ENCODE data around the gene MTERF4.

DNA sequence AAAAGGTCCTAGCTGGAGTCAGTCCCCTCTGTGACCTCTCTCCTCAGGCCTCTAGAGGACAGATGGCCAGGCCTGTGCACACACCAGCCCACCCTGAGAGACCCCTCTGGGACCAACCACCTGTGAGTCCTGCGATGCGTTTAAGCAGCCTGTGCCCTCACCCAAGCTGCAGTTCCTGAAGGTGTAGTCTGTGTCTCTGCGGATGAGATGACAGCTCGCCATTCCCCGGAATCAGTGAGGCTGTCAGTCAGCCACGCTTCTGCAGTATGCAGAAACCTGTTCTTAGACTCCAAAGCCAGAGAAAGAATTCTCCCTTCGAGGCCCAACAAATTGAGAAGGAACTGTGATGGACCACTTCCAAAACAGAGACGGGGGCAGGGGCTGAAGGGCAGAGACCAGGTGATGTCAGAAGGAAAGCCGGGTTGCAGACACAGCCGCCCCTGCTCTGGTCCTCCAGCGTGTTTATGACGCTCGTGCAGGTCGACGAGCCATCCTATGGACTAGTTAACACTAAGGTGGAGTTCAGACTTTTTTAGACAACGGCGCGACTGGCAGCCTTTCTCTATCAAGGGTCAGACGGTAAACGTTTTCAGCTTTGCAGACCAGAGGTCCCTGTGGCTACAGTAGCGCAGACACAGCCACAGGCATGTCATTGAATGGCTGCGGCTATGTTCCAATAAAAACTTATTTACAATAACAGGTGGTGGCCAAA, 10.2 kb downstream of the MTERF4 start:
- TF ChIP-seq, protein P1, sequence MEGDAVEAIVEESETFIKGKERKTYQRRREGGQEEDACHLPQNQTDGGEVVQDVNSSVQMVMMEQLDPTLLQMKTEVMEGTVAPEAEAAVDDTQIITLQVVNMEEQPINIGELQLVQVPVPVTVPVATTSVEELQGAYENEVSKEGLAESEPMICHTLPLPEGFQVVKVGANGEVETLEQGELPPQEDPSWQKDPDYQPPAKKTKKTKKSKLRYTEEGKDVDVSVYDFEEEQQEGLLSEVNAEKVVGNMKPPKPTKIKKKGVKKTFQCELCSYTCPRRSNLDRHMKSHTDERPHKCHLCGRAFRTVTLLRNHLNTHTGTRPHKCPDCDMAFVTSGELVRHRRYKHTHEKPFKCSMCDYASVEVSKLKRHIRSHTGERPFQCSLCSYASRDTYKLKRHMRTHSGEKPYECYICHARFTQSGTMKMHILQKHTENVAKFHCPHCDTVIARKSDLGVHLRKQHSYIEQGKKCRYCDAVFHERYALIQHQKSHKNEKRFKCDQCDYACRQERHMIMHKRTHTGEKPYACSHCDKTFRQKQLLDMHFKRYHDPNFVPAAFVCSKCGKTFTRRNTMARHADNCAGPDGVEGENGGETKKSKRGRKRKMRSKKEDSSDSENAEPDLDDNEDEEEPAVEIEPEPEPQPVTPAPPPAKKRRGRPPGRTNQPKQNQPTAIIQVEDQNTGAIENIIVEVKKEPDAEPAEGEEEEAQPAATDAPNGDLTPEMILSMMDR (IDR thresholded peaks at IDR 0.05; ENCODE audit: poor library complexity, severe bottlenecking): no peak
- TF ChIP-seq, protein P2, sequence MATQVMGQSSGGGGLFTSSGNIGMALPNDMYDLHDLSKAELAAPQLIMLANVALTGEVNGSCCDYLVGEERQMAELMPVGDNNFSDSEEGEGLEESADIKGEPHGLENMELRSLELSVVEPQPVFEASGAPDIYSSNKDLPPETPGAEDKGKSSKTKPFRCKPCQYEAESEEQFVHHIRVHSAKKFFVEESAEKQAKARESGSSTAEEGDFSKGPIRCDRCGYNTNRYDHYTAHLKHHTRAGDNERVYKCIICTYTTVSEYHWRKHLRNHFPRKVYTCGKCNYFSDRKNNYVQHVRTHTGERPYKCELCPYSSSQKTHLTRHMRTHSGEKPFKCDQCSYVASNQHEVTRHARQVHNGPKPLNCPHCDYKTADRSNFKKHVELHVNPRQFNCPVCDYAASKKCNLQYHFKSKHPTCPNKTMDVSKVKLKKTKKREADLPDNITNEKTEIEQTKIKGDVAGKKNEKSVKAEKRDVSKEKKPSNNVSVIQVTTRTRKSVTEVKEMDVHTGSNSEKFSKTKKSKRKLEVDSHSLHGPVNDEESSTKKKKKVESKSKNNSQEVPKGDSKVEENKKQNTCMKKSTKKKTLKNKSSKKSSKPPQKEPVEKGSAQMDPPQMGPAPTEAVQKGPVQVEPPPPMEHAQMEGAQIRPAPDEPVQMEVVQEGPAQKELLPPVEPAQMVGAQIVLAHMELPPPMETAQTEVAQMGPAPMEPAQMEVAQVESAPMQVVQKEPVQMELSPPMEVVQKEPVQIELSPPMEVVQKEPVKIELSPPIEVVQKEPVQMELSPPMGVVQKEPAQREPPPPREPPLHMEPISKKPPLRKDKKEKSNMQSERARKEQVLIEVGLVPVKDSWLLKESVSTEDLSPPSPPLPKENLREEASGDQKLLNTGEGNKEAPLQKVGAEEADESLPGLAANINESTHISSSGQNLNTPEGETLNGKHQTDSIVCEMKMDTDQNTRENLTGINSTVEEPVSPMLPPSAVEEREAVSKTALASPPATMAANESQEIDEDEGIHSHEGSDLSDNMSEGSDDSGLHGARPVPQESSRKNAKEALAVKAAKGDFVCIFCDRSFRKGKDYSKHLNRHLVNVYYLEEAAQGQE (IDR thresholded peaks at IDR 0.05; ENCODE audit: borderline replicate concordance): no peak
- no peak for TF ChIP-seq EP300 (conservative IDR thresholded peaks at IDR 0.05; ENCODE audit: poor library complexity, severe bottlenecking)
